GM23248 (cell line): ENCODE measurements around the gene GAB2.

Source experiments
- EZH2 ChIP-seq: fragments of 200-600 bp; sonication (generic); IDR thresholded peaks from 2 replicates; pipeline ENCODE4 v1.6.1; 2018; ENCODE audit warnings: antibody characterized with exemption, mild to moderate bottlenecking; ENCODE audit not compliant: insufficient read depth, poor library complexity, severe bottlenecking
- EZH2phosphoT487 ChIP-seq: fragments of 200-600 bp; sonication (generic); IDR thresholded peaks from 2 replicates; pipeline ENCODE4 v1.6.1; 2018; ENCODE audit warnings: antibody characterized with exemption, moderate library complexity, mild to moderate bottlenecking, low read depth; ENCODE audit not compliant: insufficient read depth

DNA sequence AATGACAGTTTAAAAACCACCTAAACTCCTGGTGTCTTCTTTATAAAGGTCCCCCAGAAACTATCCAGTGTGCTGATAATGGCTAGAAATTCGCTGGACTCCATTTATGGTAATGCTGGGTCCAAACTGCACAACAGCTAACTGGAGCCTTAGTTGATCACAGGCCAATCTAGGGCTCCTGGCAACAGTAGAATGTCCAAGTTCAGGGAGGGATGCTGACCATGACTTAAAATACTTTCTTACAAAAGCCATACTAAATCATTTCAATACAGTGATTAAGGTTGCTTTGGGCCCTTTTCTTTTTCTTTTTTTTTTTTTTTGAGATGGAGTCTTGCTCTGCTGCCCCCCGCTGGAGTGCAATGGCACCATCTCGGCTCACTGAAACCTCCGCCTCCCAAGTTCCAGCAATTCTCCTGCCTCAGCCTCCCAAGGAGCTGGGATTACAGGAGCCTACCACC, 14.5 kb upstream of the GAB2 start:
- TF ChIP-seq EZH2phosphoT487 (no peak), EZH2 (no peak)
